BJ (cell line): ENCODE measurements around the gene SPAG16. TPM values are rescaled to one million over a fixed set of nuclear protein-coding genes. Genes with fewer than 3 reads are reported as not detected.

Source experiments
- CTCF ChIA-PET: fragments of 350-600 bp; formaldehyde crosslinking; extraction: SDS; loops from one replicate; lab custom pipeline; 2021; ENCODE audit warnings: antibody characterized with exemption, inconsistent platforms; lab: Yijun Ruan, JAX
- POLR2A ChIA-PET: fragments of 300-600 bp; sonication (Branson Sonifier 250); formaldehyde crosslinking; extraction: SDS; loops from one replicate; lab custom pipeline; 2021; ENCODE audit warnings: antibody characterized with exemption; lab: Charles Lee
- DNase-seq: peaks from one replicate; pipeline ENCODE4 v3.0.0-alpha.2; 2011; ENCODE audit warnings: low read depth
- H3K27me3 ChIP-seq: 2 replicates; pipeline ENCODE4 v1.6.0; 2011; ENCODE audit warnings: low read length; ENCODE audit not compliant: control insufficient read depth, insufficient read depth
- H3K36me3 ChIP-seq: 2 replicates; pipeline ENCODE4 v1.5.1; 2011; ENCODE audit warnings: low read length; ENCODE audit not compliant: control insufficient read depth, insufficient read depth
- H3K4me3 ChIP-seq: 2 replicates; pipeline ENCODE4 v1.5.1; 2011; ENCODE audit warnings: low read depth, mild to moderate bottlenecking, control low read depth, low read length
- polyA plus RNA-seq: library from polyadenylated mRNA; depleted of rRNA; stranded (reverse); fragments of >200 nt; gene quantifications from 2 replicates; pipeline ENCODE4 v1.2.3, GENCODE V29; 2011
- TF ChIP-seq, protein P1 (sequence below): IDR thresholded peaks from 2 replicates; pipeline ENCODE4 v1.5.1; 2011; ENCODE audit warnings: low read depth, mild to moderate bottlenecking, control low read depth, inconsistent platforms, low read length, moderate library complexity; ENCODE audit not compliant: insufficient read depth

The SPAG16 gene
- polyA plus RNA-seq, 1 experiment: 11.0 TPM

- no peak for DNase-seq
- no peak overlapping the region for H3K4me3 ChIP-seq
- 0 out of 2 replicates have a peak, but pooled peaks cover 1% of the 10 kb centered on the region for H3K36me3 ChIP-seq
- H3K27me3 ChIP-seq: no peaks in the 10 kb centered on the region
- POLR2A ChIA-PET: no interaction called here
- TF ChIP-seq, protein P1, sequence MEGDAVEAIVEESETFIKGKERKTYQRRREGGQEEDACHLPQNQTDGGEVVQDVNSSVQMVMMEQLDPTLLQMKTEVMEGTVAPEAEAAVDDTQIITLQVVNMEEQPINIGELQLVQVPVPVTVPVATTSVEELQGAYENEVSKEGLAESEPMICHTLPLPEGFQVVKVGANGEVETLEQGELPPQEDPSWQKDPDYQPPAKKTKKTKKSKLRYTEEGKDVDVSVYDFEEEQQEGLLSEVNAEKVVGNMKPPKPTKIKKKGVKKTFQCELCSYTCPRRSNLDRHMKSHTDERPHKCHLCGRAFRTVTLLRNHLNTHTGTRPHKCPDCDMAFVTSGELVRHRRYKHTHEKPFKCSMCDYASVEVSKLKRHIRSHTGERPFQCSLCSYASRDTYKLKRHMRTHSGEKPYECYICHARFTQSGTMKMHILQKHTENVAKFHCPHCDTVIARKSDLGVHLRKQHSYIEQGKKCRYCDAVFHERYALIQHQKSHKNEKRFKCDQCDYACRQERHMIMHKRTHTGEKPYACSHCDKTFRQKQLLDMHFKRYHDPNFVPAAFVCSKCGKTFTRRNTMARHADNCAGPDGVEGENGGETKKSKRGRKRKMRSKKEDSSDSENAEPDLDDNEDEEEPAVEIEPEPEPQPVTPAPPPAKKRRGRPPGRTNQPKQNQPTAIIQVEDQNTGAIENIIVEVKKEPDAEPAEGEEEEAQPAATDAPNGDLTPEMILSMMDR: no peak
- CTCF ChIA-PET: no interaction called here
Observed at GRCh38 chr2:213288913-213289700, 4.8 kb downstream of the SPAG16 start.

DNA sequence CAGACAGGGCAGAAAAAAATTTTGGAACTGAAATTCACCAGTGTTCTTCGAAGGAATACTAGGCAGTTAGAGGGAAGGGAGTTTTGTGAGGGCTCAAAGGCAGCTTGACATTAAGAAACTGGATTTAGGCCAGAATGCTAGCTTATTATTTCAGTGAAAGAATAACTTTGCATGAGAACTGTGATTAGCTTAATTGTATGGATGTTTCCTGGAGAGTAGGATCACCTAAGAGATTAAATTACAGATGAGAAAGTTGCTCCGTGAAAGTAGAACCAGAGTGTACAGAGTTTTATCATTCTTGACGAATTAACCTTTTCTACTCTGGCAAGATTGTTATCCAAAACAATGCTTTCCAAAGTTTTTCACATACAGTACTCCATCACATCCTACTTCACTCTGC lies 6.2 kb downstream of the SPAG16 start:
- POLR2A ChIA-PET: no interaction called here
- TF ChIP-seq, protein P1: no peak
- no peak for DNase-seq
- Histone ChIP-seq H3K27me3 (no peaks in the 10 kb centered on the region), H3K4me3 (no peak overlapping the region), H3K36me3 (0 out of 2 replicates have a peak, but pooled peaks cover 1% of the 10 kb centered on the region)
- CTCF ChIA-PET: interaction anchor here (1.6 kb wide), 1 partner anchor 11 kb away, joined by 4 read pairs; no protein-coding TSS in a partner anchor

- Histone ChIP-seq H3K4me3 (no peak overlapping the region), H3K27me3 (no peaks in the 10 kb centered on the region), H3K36me3 (0 out of 2 replicates have a peak, but pooled peaks cover 1% of the 10 kb centered on the region)
- ChIA-PET CTCF (interaction anchor here (1.1 kb wide), 1 partner anchor 12 kb away, joined by 3 read pairs; the partner anchor contains the start of gene SPAG16), POLR2A (no interaction called here)
- no peak for DNase-seq
- TF ChIP-seq, protein P1: no peak
Observed at GRCh38 chr2:213296270-213296669, 12.0 kb downstream of the SPAG16 start.

DNA sequence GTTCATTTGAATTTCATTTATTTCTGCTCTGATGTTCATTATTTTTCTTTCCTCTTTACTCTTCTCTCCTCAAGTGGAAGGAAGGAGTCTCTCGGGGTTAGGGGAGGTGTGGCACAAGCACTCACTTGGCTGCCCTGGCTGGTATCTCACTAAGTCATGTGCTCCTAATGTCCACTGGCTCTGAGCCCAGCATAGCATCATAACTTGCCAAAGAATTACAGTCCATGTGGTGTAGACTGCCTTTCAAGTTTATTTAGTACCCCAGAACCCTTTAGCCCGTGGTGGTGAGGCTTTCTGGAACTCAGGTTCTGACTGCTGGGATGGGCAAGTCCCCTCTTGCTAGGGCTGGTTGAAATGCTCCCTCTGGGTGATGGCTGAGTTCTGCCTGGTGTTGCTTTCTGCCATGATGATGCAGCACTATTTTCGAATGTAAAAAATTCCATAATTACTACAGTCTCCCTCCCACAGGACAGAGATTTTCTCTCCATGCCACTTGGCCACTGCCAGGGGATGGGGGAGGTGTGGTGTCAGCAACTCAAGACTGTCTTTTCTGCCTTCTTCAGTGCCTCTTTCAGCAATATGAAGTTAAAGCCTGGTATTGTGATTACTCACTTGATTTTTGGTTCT lies 22.2 kb downstream of the SPAG16 start:
- CTCF ChIA-PET: no interaction called here
- H3K4me3 ChIP-seq: no peak overlapping the region
- no peaks in the 10 kb centered on the region for H3K27me3 ChIP-seq
- POLR2A ChIA-PET: no interaction called here
- H3K36me3 ChIP-seq: no peaks in the 10 kb centered on the region; the same call in 1 of the 2 replicates
- TF ChIP-seq, protein P1: no peak
- DNase-seq: no peak

- no peak for DNase-seq
- CTCF ChIA-PET: interaction anchor here (0.7 kb wide), 2 partner anchors 66 to 189 kb away, joined by 3 read pairs; no protein-coding TSS in a partner anchor
Observed at GRCh38 chr2:213315168-213315876, 31.1 kb downstream of the SPAG16 start.

More at GRCh38 chr2:213315168-213315876, 31.1 kb downstream of the SPAG16 start:
- H3K27me3 ChIP-seq: no peaks in the 10 kb centered on the region
- H3K4me3 ChIP-seq: no peak overlapping the region
- TF ChIP-seq, protein P1: no peak
- POLR2A ChIA-PET: no interaction called here
- no peaks in the 10 kb centered on the region for H3K36me3 ChIP-seq
